NCI-H128 (cell line): Measurements from ENCODE around the gene FST.

Source experiments
- DNase-seq: peaks from one replicate; lab custom pipeline; 2025; ENCODE audit not compliant: unreplicated experiment; lab: John Stamatoyannopoulos, UW

Gene FST

DNA sequence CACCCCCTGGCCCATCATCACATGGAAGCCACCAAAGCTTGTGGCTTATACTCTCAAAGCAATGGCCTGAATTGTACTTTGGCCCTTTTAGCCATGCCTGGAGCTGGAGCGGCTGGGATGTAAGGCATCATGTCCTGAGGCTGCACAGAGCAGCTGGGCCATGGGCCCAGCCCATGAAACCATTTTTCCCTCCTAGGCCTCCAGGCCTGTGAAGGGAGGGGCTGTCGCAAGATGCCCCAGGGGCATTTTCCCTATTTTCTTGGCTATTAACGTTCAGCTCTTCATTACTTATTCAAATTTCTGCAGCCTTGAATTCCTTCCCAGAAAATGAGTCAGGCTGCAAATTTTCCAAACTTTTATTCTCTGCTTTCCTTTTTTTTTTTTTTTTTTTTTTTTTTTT lies 27.7 kb downstream of the FST start:
- DNase-seq, result no peak

DNA sequence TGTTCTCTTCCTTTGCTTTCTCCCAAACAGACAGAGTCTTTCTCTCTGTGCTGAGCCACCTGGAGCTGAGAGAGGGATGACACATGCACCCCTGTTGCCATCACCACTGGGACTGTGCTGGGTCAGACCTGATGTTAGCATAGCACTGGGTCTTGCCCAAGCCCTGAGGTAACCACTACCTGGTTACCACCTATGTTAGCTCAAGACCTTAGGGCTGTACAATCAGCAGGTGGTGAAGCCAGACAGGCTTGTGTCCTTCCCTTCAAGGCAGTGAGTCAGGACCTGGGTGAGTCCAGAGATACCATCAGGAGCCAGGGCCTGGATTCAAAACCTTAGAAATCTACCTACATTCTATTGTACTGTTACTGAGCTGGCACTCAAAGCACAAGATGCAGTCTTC lies 32.1 kb downstream of the FST start:
- DNase-seq, result no peak

DNA sequence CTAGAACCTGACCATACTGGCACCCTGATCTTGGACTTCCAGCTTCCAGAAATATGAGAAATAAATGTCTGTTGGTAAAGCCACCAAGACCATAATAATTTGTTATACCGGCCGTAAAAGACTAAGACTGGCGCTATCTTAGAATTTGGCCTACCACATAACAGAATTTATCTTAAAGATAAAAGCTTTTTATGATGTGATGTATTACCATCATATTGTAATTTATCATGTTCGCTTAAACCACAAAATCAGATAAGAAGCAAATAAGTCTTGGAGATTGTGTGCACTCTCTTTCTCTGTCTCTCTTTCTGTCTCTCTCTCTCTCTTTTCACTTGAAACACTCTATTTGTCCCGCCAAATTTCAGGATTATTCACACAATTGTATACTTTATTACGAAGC lies 35.6 kb downstream of the FST start:
- no peak for DNase-seq

DNA sequence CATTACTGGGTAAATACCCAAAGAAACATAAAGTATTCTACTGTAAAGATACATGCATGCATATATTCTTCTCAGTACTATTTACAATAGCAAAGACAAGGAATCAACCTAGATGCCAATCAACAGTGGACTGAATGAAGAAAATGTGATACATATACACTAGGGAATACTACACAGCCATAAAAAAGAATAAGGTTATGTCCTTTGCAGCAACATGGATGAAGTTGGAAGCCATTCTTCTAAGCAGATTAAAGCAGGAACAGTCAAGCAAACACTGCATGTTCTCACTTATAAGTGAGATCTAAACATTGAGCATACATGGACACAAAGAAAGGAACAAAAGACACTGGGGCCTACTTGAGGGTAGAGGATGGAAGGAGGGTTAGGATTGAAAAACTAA lies 40.4 kb downstream of the FST start:
- no peak for DNase-seq
